Central memory CD8-positive, alpha-beta T cell (primary cell): Measurements from ENCODE around the gene PVALEF.
"Not testable (repeated sequence)": the region's sequence is repeated elsewhere in the genome, so short reads cannot be mapped to it uniquely, and the experiment has no call there.

Experiments
- ATAC-seq: fragments of 150-1000 bp; cut with Tn5 transposase; replicated peaks from 2 replicates; pipeline ENCODE4 v1.10.0; 2022; ENCODE audit warnings: mild to moderate bottlenecking, moderate FRiP score, moderate number of reproducible peaks; ENCODE audit not compliant: poor library complexity, severe bottlenecking; ENCODE audit errors: extremely low read depth
- DNase-seq, 2 donors: peaks; one replicate each; pipeline ENCODE4 v3.0.0; 2021; ENCODE audit warnings: low spot score in 2 of 2
- H3K27ac Mint-ChIP-seq: one replicate; pipeline ENCODE4 v1.8.0; 2022; ENCODE audit warnings: low read depth, mild to moderate bottlenecking, moderate library complexity, mixed read lengths
- H3K27me3 Mint-ChIP-seq: one replicate; pipeline ENCODE4 v1.8.0; 2022; ENCODE audit warnings: mixed read lengths
- H3K36me3 Mint-ChIP-seq: one replicate; pipeline ENCODE4 v1.8.0; 2022; ENCODE audit warnings: mild to moderate bottlenecking, moderate library complexity, mixed read lengths; ENCODE audit not compliant: insufficient read depth
- H3K4me1 Mint-ChIP-seq: one replicate; pipeline ENCODE4 v1.8.0; 2022; ENCODE audit warnings: mixed read lengths
- H3K4me3 Mint-ChIP-seq: one replicate; pipeline ENCODE4 v1.8.0; 2022; ENCODE audit warnings: mild to moderate bottlenecking, moderate library complexity, mixed read lengths
- H3K9me3 Mint-ChIP-seq: one replicate; pipeline ENCODE4 v1.8.0; 2022; ENCODE audit warnings: mixed read lengths

Gene PVALEF

GRCh38 chr17:81154016-81154415 lies 11.3 kb upstream of the PVALEF start:
- not testable (repeated sequence) for ATAC-seq, H3K4me1 Mint-ChIP-seq, H3K36me3 Mint-ChIP-seq, H3K27ac Mint-ChIP-seq, DNase-seq, H3K9me3 Mint-ChIP-seq, H3K4me3 Mint-ChIP-seq
- peaks cover 18% of the 10 kb centered on the region for H3K27me3 Mint-ChIP-seq

- DNase-seq = no peak
- ATAC-seq = no peak
- no peak overlapping the region for H3K27ac Mint-ChIP-seq
- peaks cover 2% of the 10 kb centered on the region for H3K36me3 Mint-ChIP-seq
- no peaks in the 10 kb centered on the region for H3K4me1 Mint-ChIP-seq
- no peak overlapping the region for H3K4me3 Mint-ChIP-seq
- H3K27me3 Mint-ChIP-seq = peaks cover 10% of the 10 kb centered on the region
- no peaks in the 10 kb centered on the region for H3K9me3 Mint-ChIP-seq
Observed at GRCh38 chr17:81154961-81155360, 10.3 kb upstream of the PVALEF start.

GRCh38 chr17:81156866-81157805 lies 8.2 kb upstream of the PVALEF start:
- DNase-seq (no peak), ATAC-seq (no peak)
- Mint-ChIP-seq H3K4me3 (no peak overlapping the region), H3K9me3 (no peaks in the 10 kb centered on the region), H3K27ac (no peak overlapping the region), H3K36me3 (peaks cover 4% of the 10 kb centered on the region), H3K4me1 (no peaks in the 10 kb centered on the region), H3K27me3 (peaks cover 15% of the 10 kb centered on the region)

GRCh38 chr17:81157848-81158687 lies 7.2 kb upstream of the PVALEF start:
- Mint-ChIP-seq H3K27ac (no peak overlapping the region), H3K27me3 (peaks cover 19% of the 10 kb centered on the region), H3K4me3 (no peak overlapping the region), H3K4me1 (no peaks in the 10 kb centered on the region), H3K9me3 (no peaks in the 10 kb centered on the region), H3K36me3 (peaks cover 4% of the 10 kb centered on the region)
- ATAC-seq (no peak), DNase-seq (no peak)

- Mint-ChIP-seq H3K9me3 (no peaks in the 10 kb centered on the region), H3K36me3 (peaks cover 3% of the 10 kb centered on the region), H3K27me3 (peaks cover 27% of the 10 kb centered on the region), H3K4me1 (no peaks in the 10 kb centered on the region), H3K27ac (no peak overlapping the region), H3K4me3 (no peak overlapping the region)
- ATAC-seq = no peak
- DNase-seq = no peak
Observed at GRCh38 chr17:81158688-81159590, 6.4 kb upstream of the PVALEF start.

GRCh38 chr17:81159611-81160265 lies 5.6 kb upstream of the PVALEF start:
- Mint-ChIP-seq H3K36me3 (peaks cover 2% of the 10 kb centered on the region), H3K27me3 (peaks cover 35% of the 10 kb centered on the region), H3K4me3 (no peak overlapping the region), H3K4me1 (no peaks in the 10 kb centered on the region), H3K9me3 (no peaks in the 10 kb centered on the region), H3K27ac (no peak overlapping the region)
- DNase-seq (no peak), ATAC-seq (no peak)

- Mint-ChIP-seq H3K9me3 (no peaks in the 10 kb centered on the region), H3K4me3 (no peak overlapping the region), H3K27ac (no peak overlapping the region), H3K4me1 (no peaks in the 10 kb centered on the region), H3K36me3 (peaks cover 2% of the 10 kb centered on the region), H3K27me3 (peaks cover 35% of the 10 kb centered on the region)
- DNase-seq (no peak), ATAC-seq (no peak)
Observed at GRCh38 chr17:81160306-81160705, 5.0 kb upstream of the PVALEF start.

- ATAC-seq (no peak), DNase-seq (no peak)
- peaks cover 35% of the 10 kb centered on the region for H3K27me3 Mint-ChIP-seq
- no peak overlapping the region for H3K27ac Mint-ChIP-seq
- H3K9me3 Mint-ChIP-seq = no peaks in the 10 kb centered on the region
- peaks cover 2% of the 10 kb centered on the region for H3K36me3 Mint-ChIP-seq
- no peaks in the 10 kb centered on the region for H3K4me1 Mint-ChIP-seq
- peak overlapping the region; percentile 31 for H3K4me3 Mint-ChIP-seq
Observed at GRCh38 chr17:81160747-81161453, 4.4 kb upstream of the PVALEF start.

GRCh38 chr17:81161536-81161935 lies 3.8 kb upstream of the PVALEF start:
- no peak for ATAC-seq
- Mint-ChIP-seq H3K36me3 (peaks cover 2% of the 10 kb centered on the region), H3K27me3 (peaks cover 35% of the 10 kb centered on the region), H3K9me3 (no peaks in the 10 kb centered on the region), H3K27ac (no peak overlapping the region), H3K4me1 (no peaks in the 10 kb centered on the region), H3K4me3 (no peak overlapping the region)
- no peak for DNase-seq

GRCh38 chr17:81161972-81162371 lies 3.3 kb upstream of the PVALEF start:
- ATAC-seq (no peak), DNase-seq (no peak)
- H3K36me3 Mint-ChIP-seq = peaks cover 2% of the 10 kb centered on the region

GRCh38 chr17:81162491-81162890 lies 2.8 kb upstream of the PVALEF start:
- Mint-ChIP-seq H3K27me3 (peaks cover 35% of the 10 kb centered on the region), H3K4me1 (no peaks in the 10 kb centered on the region), H3K36me3 (peaks cover 2% of the 10 kb centered on the region), H3K4me3 (no peak overlapping the region), H3K9me3 (no peaks in the 10 kb centered on the region), H3K27ac (no peak overlapping the region)
- ATAC-seq = no peak
- DNase-seq = no peak

More at GRCh38 chr17:81161972-81162371, 3.3 kb upstream of the PVALEF start:
- no peaks in the 10 kb centered on the region for H3K9me3 Mint-ChIP-seq
- no peak overlapping the region for H3K4me3 Mint-ChIP-seq
- no peaks in the 10 kb centered on the region for H3K4me1 Mint-ChIP-seq
- H3K27me3 Mint-ChIP-seq = peaks cover 35% of the 10 kb centered on the region
- no peak overlapping the region for H3K27ac Mint-ChIP-seq
